Neuronal stem cell (in vitro differentiated cells): ENCODE data around the gene PRMT9.

Source experiments
- DNase-seq: peaks from one replicate; pipeline ENCODE4 v3.0.0-alpha.2; 2013; ENCODE audit warnings: low spot score
- H2AFZ ChIP-seq: one replicate; pipeline ENCODE4 v1.6.1; 2013; ENCODE audit warnings: mild to moderate bottlenecking, low read length, inconsistent platforms
- H2AK5ac ChIP-seq: 2 replicates; pipeline ENCODE4 v1.6.1; 2013; ENCODE audit warnings: low read depth, mild to moderate bottlenecking, inconsistent platforms, low read length, moderate library complexity, mixed read lengths
- H2BK120ac ChIP-seq: 2 replicates; pipeline ENCODE4 v1.6.1; 2013; ENCODE audit warnings: low read depth, mild to moderate bottlenecking, inconsistent platforms, low read length, moderate library complexity, mixed read lengths
- H2BK12ac ChIP-seq: one replicate; pipeline ENCODE4 v1.6.1; 2013; ENCODE audit warnings: low read length, inconsistent platforms
- H2BK15ac ChIP-seq: 2 replicates; pipeline ENCODE4 v1.6.1; 2013; ENCODE audit warnings: mild to moderate bottlenecking, low read length, inconsistent platforms, mixed read lengths
- H2BK5ac ChIP-seq: one replicate; pipeline ENCODE4 v1.6.1; 2013; ENCODE audit warnings: inconsistent platforms, mild to moderate bottlenecking, low read length, moderate library complexity
- H3K14ac ChIP-seq: one replicate; pipeline ENCODE4 v1.6.1; 2013; ENCODE audit warnings: low read length, inconsistent platforms
- H3K18ac ChIP-seq: 2 replicates; pipeline ENCODE4 v1.6.1; 2013; ENCODE audit warnings: low read length, inconsistent platforms
- H3K23ac ChIP-seq: 2 replicates; pipeline ENCODE4 v1.6.1; 2013; ENCODE audit warnings: low read depth, mild to moderate bottlenecking, mixed read lengths, low read length, inconsistent platforms; ENCODE audit not compliant: poor library complexity
- H3K27ac ChIP-seq: replicated peaks from 3 replicates; pipeline ENCODE4 v1.5.1; 2013; ENCODE audit warnings: low read length, inconsistent platforms
- H3K27me3 ChIP-seq, 3 experiments: 2 replicates each; pipeline ENCODE4 v1.6.1; 2013; ENCODE audit warnings: low read length in 3 of 3, mild to moderate bottlenecking in 2 of 3, inconsistent platforms in 1 of 3, low read depth in 1 of 3, mixed read lengths in 1 of 3, moderate library complexity in 1 of 3; ENCODE audit not compliant: control insufficient read depth in 3 of 3, insufficient read depth in 3 of 3
- H3K36me3 ChIP-seq, 2 donors: replicated peaks in 1 of 2; 2 replicates each; pipeline ENCODE4 v1.6.1; 2013; ENCODE audit warnings: low read length in 2 of 2; ENCODE audit not compliant: control insufficient read depth in 2 of 2, insufficient read depth in 2 of 2
- H3K4ac ChIP-seq: 2 replicates; pipeline ENCODE4 v1.6.1; 2013; ENCODE audit warnings: inconsistent platforms, mild to moderate bottlenecking, low read length, moderate library complexity
- H3K4me1 ChIP-seq, 2 donors: 1 replicate in 1 of 2; 2 replicates in 1 of 2; pipeline ENCODE4 v1.6.1; 2013; ENCODE audit warnings: low read length in 2 of 2, low read depth in 1 of 2; ENCODE audit not compliant: control insufficient read depth in 2 of 2, insufficient read depth in 1 of 2
- H3K4me2 ChIP-seq: one replicate; pipeline ENCODE4 v1.6.1; 2013; ENCODE audit warnings: mild to moderate bottlenecking, low read length, inconsistent platforms; ENCODE audit not compliant: insufficient read depth, poor library complexity, severe bottlenecking
- H3K4me3 ChIP-seq, 2 donors: 2 replicates each; pipeline ENCODE4 v1.5.1; 2013; ENCODE audit warnings: low read length in 2 of 2, mild to moderate bottlenecking in 2 of 2, inconsistent platforms in 1 of 2, moderate library complexity in 1 of 2
- H3K79me1 ChIP-seq: one replicate; pipeline ENCODE4 v1.6.1; 2013; ENCODE audit warnings: low read depth, mild to moderate bottlenecking, inconsistent platforms, low read length, moderate library complexity
- H3K9ac ChIP-seq: one replicate; pipeline ENCODE4 v1.6.1; 2013; ENCODE audit warnings: mild to moderate bottlenecking, low read depth, low read length, inconsistent platforms; ENCODE audit not compliant: poor library complexity
- H3K9me3 ChIP-seq, 2 donors: replicated peaks in 1 of 2; 2 replicates each; pipeline versions ENCODE3 to v1.6.1; 2013; ENCODE audit warnings: low read length in 2 of 2, mild to moderate bottlenecking in 2 of 2, inconsistent platforms in 1 of 2, low read depth in 1 of 2, mixed read lengths in 1 of 2, moderate library complexity in 1 of 2; ENCODE audit not compliant: control insufficient read depth in 2 of 2, insufficient read depth in 1 of 2
- H4K8ac ChIP-seq: one replicate; pipeline ENCODE4 v1.6.1; 2013; ENCODE audit warnings: low read depth, mild to moderate bottlenecking, inconsistent platforms, low read length, moderate library complexity
- H4K91ac ChIP-seq: one replicate; pipeline ENCODE4 v1.6.1; 2013; ENCODE audit warnings: low read length, low read depth, mild to moderate bottlenecking, inconsistent platforms; ENCODE audit not compliant: poor library complexity
- WGBS, 2 donors: extraction: QIAGEN DNeasy Blood & Tissue Kit; methylation state at CpG; one replicate each; pipeline ENCODE4 v1.1.7; 2013; ENCODE audit warnings: missing lambda C conversion rate in 2 of 2, mixed read lengths in 1 of 2; ENCODE audit not compliant: insufficient read length in 2 of 2, insufficient replicate concordance in 1 of 2; ENCODE audit errors: extremely low coverage in 2 of 2; 5-methylcytosine and 5-hydroxymethylcytosine counted together

Gene PRMT9

DNA sequence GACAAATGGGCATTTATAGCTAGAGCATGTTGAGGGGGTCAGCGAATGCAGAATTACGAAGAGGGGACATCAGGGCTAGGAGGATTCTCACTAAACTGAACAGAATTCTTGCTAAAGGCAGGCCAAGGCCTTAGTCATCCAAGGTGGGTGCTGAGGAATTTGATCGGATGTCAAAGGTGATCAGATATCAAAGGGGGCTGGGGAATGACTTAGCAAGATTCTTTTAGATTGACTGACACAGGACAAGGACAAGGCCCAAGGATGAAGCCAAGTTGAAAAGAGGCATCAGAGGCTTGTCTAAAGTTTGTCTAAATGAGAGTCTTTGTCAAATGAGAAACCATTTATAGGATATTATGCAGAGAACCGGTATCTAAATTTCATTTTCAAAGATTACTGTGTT lies 57.1 kb downstream of the PRMT9 start:
- no peak overlapping the region for H4K91ac ChIP-seq
- no peak overlapping the region for H2BK5ac ChIP-seq
- no peak for DNase-seq
- H3K18ac ChIP-seq: no peak overlapping the region
- H3K4me3 ChIP-seq: no peak overlapping the region
- no peak overlapping the region for H2BK12ac ChIP-seq
- no peaks in the 10 kb centered on the region for H3K79me1 ChIP-seq
- no peaks in the 10 kb centered on the region for H3K27me3 ChIP-seq
- H3K4me2 ChIP-seq: no peak overlapping the region
- no peak overlapping the region for H2BK15ac ChIP-seq
- no peak overlapping the region for H3K23ac ChIP-seq
- H4K8ac ChIP-seq: no peak overlapping the region
- H3K36me3 ChIP-seq: peaks cover 0 to 94% of the 10 kb centered on the region in 2 donors
- H3K4me1 ChIP-seq: no peaks in the 10 kb centered on the region
- H3K4ac ChIP-seq: no peak overlapping the region
- no CpG with 5 or more reads among the region's 4 CpGs for WGBS, 2 donors
- no peaks in the 10 kb centered on the region for H3K9me3 ChIP-seq
- no peak overlapping the region for H3K27ac ChIP-seq
- no peak overlapping the region for H2AFZ ChIP-seq
- no peak overlapping the region for H3K14ac ChIP-seq
- no peak overlapping the region for H3K9ac ChIP-seq
- H2AK5ac ChIP-seq: no peak overlapping the region
- H2BK120ac ChIP-seq: no peak overlapping the region

DNA sequence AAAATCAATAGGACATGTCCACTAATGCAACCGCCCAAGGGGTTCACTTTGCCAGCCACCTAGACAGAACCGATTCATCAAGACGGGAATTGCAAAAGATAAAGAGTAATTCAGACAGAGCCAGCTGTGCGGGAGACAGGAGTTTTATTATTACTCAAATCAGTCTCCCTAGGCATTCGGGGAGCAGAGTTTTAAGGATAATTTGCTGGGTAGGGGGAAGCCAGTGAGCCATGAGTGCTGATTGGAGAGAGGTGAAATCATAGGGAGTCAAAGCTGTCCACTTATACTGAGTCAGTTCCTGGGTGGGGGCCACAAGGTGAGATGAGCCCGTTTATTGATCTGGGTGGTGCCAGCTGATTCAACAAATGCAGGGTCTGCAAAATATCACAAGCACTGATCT lies 58.2 kb downstream of the PRMT9 start:
- no peaks in the 10 kb centered on the region for H3K27me3 ChIP-seq
- no peak overlapping the region for H2BK120ac ChIP-seq
- H3K9ac ChIP-seq: no peak overlapping the region
- H3K27ac ChIP-seq: no peak overlapping the region
- no peak overlapping the region for H2BK15ac ChIP-seq
- H3K4ac ChIP-seq: no peak overlapping the region
- no peak for DNase-seq
- H3K14ac ChIP-seq: no peak overlapping the region
- no peaks in the 10 kb centered on the region for H3K4me1 ChIP-seq
- no peak overlapping the region for H2AK5ac ChIP-seq
- H2BK5ac ChIP-seq: no peak overlapping the region
- H3K4me2 ChIP-seq: no peak overlapping the region
- peaks cover 0 to 91% of the 10 kb centered on the region in 2 donors for H3K36me3 ChIP-seq
- no peaks in the 10 kb centered on the region for H3K9me3 ChIP-seq
- WGBS, 2 donors: no CpG with 5 or more reads among the region's 6 CpGs
- no peak overlapping the region for H3K18ac ChIP-seq
- H4K8ac ChIP-seq: no peak overlapping the region
- H3K4me3 ChIP-seq: no peak overlapping the region
- H2AFZ ChIP-seq: no peak overlapping the region
- no peak overlapping the region for H3K23ac ChIP-seq
- no peaks in the 10 kb centered on the region for H3K79me1 ChIP-seq
- H2BK12ac ChIP-seq: no peak overlapping the region
- no peak overlapping the region for H4K91ac ChIP-seq

DNA sequence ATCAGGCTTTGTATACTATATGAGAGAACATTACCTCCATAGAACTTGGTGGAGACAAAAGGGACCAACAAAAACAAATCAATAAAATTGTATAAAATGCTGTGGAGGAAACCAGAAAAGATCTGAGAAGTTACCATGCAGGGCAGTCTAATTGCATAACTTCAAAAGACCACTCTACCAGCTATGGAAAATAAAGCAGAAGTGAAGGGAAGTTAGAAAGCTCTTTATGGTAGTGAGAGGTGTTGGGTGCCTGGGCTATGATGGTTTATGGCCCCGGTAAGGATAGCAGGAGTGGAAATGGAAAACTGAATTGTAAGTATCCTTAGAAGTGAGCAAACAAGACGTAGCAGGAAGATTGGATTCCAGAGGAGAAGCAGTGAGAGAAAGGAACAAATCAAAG lies 63.6 kb downstream of the PRMT9 start:
- Histone ChIP-seq H3K27ac (no peak overlapping the region), H3K4ac (no peak overlapping the region), H3K14ac (no peak overlapping the region), H3K9ac (no peak overlapping the region), H3K27me3 (no peaks in the 10 kb centered on the region), H3K9me3 (no peaks in the 10 kb centered on the region), H2AK5ac (no peak overlapping the region), H2BK120ac (no peak overlapping the region), H4K8ac (no peak overlapping the region), H3K4me3 (no peak overlapping the region), H3K23ac (no peak overlapping the region), H3K4me2 (no peak overlapping the region), H4K91ac (no peak overlapping the region), H2AFZ (no peak overlapping the region), H2BK15ac (no peak overlapping the region), H2BK12ac (no peak overlapping the region), H3K79me1 (peaks cover 6% of the 10 kb centered on the region), H2BK5ac (no peak overlapping the region), H3K4me1 (peaks cover 0 to 4% of the 10 kb centered on the region in 2 donors), H3K18ac (no peak overlapping the region), H3K36me3 (peaks cover 2 to 52% of the 10 kb centered on the region in 2 donors)
- DNase-seq: no peak
- WGBS, 2 donors: no CpG with 5 or more reads among the region's 2 CpGs

DNA sequence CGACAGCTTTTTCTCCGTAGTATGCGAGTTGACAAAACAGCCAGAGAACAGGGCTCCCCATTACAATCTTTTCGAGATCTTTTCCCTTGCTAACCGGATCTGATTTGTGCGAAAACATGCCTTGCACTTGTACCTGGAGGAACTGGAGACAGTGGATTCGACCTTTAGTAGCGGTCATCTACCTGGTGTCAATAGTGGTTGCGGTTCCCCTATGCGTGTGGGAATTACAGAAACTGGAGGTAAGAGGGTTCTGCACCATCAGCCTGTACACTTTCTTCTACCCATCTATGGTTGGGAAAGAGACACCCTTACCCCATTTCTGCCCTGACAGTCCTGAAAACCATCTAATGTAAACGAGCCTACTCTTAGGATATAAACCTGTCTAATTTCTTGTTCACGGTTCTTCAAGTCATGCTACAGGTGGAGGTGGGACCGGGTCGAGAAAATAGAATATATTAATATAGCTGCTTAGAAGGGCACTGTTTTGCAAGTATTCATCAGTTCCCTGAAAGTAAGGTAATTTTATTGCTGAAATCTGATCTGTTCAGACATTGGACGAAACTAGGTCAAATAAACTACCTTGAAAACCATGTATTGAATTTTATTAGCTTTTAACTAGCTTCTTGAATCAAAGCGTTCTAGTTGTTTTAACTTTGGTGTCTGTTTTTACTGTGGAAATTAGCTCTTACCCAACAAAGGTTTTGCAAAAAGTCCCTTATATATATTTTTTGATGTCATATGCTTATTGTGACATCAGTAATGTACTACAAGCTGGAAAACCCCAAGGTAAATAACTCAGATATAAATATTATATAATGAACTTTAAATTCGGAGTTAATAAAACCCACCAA lies 65.9 kb downstream of the PRMT9 start:
- peaks cover 6% of the 10 kb centered on the region for H3K79me1 ChIP-seq
- peak overlapping the region; percentile 77 for H3K4me2 ChIP-seq
- H3K23ac ChIP-seq: peak overlapping the region; percentile 52
- no peak overlapping the region for H3K18ac ChIP-seq
- H3K4me3 ChIP-seq: peak overlapping the region; percentile 81 to 95
- H3K14ac ChIP-seq: no peak overlapping the region
- H2BK120ac ChIP-seq: no peak overlapping the region
- no peak overlapping the region for H2BK5ac ChIP-seq
- WGBS, 2 donors: no CpG with 5 or more reads among the region's 17 CpGs
- no peak overlapping the region for H3K4ac ChIP-seq
- H3K9me3 ChIP-seq: no peaks in the 10 kb centered on the region
- H2BK12ac ChIP-seq: no peak overlapping the region
- no peak for DNase-seq
- H3K27me3 ChIP-seq: no peaks in the 10 kb centered on the region
- peaks cover 0 to 4% of the 10 kb centered on the region in 2 donors for H3K4me1 ChIP-seq
- peak overlapping the region; percentile 94 for H2AFZ ChIP-seq
- H4K8ac ChIP-seq: no peak overlapping the region
- H3K27ac ChIP-seq: no peak overlapping the region
- H3K9ac ChIP-seq: peak overlapping the region; percentile 95
- H2BK15ac ChIP-seq: no peak overlapping the region
- peaks cover 2 to 31% of the 10 kb centered on the region in 2 donors for H3K36me3 ChIP-seq
- no peak overlapping the region for H4K91ac ChIP-seq
- no peak overlapping the region for H2AK5ac ChIP-seq
